Measurements from ENCODE around the gene WDR43.

WDR43 gene

GRCh38 chr2:28894470-28895188, at the start of gene WDR43:
Gene WDR43 (plus strand): TSS chr2:28894667. CDS start chr2:28894699, 32 bp downstream.
- DNase-seq, result peak; percentile 78 to 99 (median 94)

- DNase-seq, result no peak
Measured at GRCh38 chr2:28855193-28855592, 39.3 kb upstream of the WDR43 start.

- DNase-seq, result no peak
Measured at GRCh38 chr2:28855977-28856376, 38.5 kb upstream of the WDR43 start.

GRCh38 chr2:28868611-28869010, 25.9 kb upstream of the WDR43 start:
- DNase-seq, result no peak

GRCh38 chr2:28869494-28870145, 24.8 kb upstream of the WDR43 start:
- peak in 5 of 51 donors; percentile 35 to 50 (median 37) for DNase-seq

- DNase-seq, result peak; percentile 77 to 99 (median 92)
Measured at GRCh38 chr2:28870146-28870891, 24.1 kb upstream of the WDR43 start, which contains the start of gene TRMT61B. Gene TRMT61B (minus strand): TSS chr2:28870309. CDS start chr2:28870277, 32 bp downstream.

GRCh38 chr2:28871620-28872019, 22.8 kb upstream of the WDR43 start:
- no peak for DNase-seq

- no peak for DNase-seq
Measured at GRCh38 chr2:28880193-28880592, 14.3 kb upstream of the WDR43 start.

GRCh38 chr2:28893488-28893887, 979 bp upstream of the WDR43 start:
- DNase-seq, result no peak

GRCh38 chr2:28895189-28895893, 874 bp downstream of the WDR43 start:
- DNase-seq, result peak in 15 of 51 donors; percentile 1 to 37 (median 19)

GRCh38 chr2:28896906-28897305, 2.4 kb downstream of the WDR43 start:
- no peak for DNase-seq

GRCh38 chr2:28898048-28898447, 3.6 kb downstream of the WDR43 start:
- DNase-seq, result no peak

GRCh38 chr2:28901202-28901601, 6.7 kb downstream of the WDR43 start:
- no peak for DNase-seq

- DNase-seq, result no peak
Measured at GRCh38 chr2:28901841-28902240, 7.4 kb downstream of the WDR43 start.

- no peak for DNase-seq
Measured at GRCh38 chr2:28902584-28902983, 8.1 kb downstream of the WDR43 start.

- DNase-seq, result no peak
Measured at GRCh38 chr2:28904295-28904694, 9.8 kb downstream of the WDR43 start.

- DNase-seq, result no peak
Measured at GRCh38 chr2:28904802-28905457, 10.5 kb downstream of the WDR43 start.

- no peak for DNase-seq
Measured at GRCh38 chr2:28905533-28905932, 11.1 kb downstream of the WDR43 start.

- DNase-seq, result no peak
Measured at GRCh38 chr2:28906376-28906775, 11.9 kb downstream of the WDR43 start.

GRCh38 chr2:28906821-28907220, 12.4 kb downstream of the WDR43 start:
- DNase-seq, result no peak

GRCh38 chr2:28908172-28908571, 13.7 kb downstream of the WDR43 start:
- DNase-seq, result no peak
